Activated CD8-positive, alpha-beta memory T cell treated with anti-CD3 and anti-CD28 coated beads for 1 hour (primary cell): ENCODE measurements around the gene CABP2.
"Not testable (repeated sequence)": the region's sequence is repeated elsewhere in the genome, so short reads cannot be mapped to it uniquely, and the experiment has no call there.

Experiments used
- DNase-seq, 2 donors: peaks; one replicate each; pipeline ENCODE4 v3.0.0-alpha.2; 2020; ENCODE audit warnings: low read depth in 1 of 2; ENCODE audit errors: extremely low read depth in 1 of 2

CABP2 gene

DNA sequence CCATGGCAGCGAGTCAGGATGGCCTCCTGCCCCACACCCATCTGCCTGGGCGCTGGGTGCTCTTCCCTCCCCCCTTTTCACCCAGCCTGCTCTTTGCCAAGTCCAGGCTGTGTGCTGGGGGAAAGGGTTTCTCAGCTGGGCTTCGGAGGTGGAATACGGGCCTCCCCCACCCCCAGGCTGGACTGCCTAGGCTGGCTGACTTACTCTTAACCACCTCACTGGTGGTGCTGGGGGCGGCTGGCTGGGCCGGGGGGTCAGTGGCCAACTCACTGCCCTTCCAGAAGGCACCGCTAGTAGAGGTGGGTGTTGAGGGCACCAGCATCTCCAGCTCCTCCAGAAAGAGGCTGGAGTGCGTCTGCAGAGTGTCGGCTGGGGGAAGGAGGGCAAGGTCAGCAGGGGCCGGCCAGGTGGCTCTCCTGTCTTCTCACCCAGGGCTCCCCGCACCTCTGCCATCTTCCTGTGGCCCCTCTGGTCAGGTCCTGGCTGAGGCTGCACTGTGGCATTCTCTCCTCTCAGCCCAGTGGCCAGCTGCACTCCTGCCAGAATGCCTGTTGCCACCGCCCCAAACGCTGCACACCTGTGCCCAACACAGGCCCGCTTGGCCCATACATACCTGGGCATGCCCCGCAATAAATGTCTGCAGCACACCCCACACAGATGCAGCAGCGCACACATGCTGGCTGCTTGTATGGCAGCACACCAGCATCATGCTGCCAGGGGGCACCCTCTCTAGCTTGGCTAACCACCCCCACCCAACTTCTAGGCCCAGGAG lies 27.8 kb downstream of the CABP2 start:
- no peak for DNase-seq

DNA sequence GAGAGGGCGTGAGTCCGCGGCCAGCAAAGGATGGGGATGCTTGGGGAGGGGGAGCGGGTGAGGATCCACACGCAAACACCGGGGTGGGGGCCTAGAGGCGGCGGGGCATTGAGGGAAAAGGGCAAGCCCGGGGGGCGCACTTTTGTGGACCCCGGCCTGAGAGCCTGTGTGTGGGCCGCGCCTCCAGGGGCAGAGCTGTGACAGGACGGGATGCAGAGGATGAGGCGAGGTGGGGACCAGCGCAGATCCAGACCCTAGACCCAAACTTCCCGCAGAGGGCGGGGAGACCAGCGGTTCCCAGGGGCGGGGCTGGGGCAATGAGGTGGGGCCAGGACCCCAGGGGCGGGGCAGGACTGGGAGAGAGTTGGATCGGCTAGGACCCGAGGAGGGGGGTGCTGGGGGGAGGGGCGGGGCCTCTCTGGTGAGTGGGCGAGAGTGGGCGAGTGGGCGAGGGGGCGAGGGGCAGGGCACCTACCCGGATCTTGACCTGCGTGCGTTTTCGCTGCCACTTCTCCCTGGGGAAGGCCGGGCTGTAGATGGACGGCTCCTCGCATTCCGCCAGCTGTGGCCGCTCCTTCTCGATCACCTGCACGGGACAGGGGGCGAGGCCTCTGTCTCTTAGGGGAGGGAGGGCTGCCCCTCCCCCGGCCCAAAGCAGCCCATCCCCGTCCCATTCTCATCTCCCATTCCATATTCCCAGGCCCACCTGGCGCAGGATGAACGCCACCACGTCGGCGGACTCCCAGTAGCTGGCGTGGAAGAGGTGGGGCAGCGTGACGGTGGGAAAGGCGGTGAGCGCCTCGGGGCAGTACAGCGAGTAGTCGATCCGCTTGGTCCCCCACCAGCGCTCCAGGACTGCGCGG lies 28.6 kb downstream of the CABP2 start:
- DNase-seq = no peak

DNA sequence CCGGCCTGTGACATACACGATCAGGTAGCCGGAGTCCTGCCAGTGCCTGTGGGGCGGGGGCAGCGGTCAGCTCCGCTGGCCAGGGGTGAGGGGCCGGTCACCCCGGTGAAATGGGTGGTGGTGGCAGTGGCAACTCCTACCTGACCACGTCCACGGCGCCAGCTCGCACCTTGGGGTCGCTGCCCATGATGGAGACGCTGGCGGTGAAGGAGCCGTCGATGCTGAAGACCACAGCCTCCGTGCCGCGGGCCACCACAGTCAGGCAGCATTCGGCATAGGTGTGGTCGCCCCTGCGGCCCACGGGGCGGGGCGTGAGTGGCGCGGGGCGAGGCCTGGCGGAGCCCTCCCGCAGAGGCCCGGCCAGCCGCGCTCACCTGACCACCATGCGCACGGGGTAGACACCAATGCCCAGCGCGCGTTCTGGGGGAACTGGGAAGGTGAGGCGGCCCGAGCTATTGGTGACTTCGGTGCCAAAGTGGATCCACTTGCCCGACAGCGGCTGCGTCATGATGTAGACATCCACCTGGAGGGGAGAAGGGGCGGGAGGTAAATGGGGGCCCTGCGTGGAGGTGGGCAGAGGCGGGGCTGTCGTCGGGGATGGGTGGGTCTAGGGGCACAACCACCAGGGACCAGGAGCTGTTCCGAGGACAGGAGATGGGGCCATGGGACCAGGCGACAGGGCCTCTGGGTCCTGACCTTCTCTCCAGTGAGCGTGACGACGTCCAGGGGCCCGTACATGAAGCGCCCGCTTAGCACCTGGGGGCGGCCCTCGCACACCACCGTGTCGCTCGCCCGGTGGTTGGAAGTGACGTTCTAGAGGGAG lies 29.5 kb downstream of the CABP2 start:
- no peak for DNase-seq

DNA sequence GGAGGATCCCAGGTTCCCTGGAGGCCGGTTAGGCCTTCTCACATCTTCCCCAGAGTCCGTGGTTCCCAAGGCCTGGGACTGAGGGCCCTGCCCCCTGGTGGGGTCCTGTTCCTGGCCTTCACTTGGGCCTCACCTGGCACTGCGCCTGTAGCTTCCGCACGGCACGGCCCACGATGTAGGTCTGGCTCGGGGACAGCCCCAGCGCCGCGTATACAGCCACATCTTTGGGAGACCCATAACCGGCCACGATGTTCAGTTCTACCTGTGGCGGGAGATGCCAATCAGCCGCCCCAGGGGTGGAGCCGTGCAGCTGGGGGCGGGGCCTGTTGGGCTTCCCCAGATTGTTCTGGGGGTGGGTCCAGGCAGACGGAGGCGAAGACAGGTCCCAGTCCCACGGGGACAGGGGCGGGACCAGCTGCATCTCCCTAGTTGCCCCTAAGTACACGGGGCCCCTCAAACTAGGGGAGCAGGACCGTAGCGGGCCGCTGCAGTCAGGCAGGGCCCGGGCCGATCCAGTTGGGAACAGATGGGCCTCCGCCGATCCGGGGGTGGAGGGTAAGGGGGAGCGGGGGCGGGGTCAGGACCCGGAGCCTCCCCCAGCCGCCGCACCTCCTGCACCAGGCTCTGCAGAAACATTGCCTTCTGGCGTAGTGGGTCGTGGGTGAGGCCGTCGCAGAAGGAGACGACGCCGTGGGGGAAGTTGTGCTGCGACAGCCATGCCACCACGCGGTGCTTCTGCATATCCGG lies 30.3 kb downstream of the CABP2 start:
- no peak for DNase-seq

DNA sequence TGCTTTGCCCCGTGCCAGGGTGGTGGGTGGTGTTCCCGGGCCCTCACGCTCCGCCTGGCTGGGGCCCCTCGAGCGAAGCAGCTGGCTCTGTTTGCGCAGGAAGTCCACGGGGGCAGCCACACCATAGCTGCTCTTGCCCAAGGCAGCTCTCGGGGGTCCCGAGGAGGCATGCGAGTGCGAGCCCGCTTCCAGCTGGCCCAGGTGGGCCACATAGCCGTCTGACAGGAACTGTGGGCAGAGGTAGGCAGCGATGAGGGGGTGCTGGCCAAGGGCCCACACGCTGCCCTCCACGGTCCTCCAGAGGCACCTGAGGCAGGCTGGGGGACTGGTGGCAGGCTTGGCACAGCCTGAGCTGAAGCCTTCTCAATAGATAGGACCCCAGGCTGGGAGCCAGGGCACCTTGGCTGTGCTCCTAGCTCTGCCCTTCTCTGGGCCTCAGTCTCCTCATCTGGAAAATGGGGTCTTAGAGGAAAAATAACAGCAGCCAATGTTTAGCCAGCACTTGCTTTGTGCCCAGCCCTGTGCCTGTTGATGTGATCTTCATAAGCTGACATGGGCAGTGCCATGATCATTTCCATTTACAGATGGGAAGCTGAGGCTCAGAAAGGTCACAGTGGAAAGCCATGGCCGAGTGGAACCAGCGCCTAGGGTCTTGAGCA lies 31.0 kb downstream of the CABP2 start:
- DNase-seq = no peak

DNA sequence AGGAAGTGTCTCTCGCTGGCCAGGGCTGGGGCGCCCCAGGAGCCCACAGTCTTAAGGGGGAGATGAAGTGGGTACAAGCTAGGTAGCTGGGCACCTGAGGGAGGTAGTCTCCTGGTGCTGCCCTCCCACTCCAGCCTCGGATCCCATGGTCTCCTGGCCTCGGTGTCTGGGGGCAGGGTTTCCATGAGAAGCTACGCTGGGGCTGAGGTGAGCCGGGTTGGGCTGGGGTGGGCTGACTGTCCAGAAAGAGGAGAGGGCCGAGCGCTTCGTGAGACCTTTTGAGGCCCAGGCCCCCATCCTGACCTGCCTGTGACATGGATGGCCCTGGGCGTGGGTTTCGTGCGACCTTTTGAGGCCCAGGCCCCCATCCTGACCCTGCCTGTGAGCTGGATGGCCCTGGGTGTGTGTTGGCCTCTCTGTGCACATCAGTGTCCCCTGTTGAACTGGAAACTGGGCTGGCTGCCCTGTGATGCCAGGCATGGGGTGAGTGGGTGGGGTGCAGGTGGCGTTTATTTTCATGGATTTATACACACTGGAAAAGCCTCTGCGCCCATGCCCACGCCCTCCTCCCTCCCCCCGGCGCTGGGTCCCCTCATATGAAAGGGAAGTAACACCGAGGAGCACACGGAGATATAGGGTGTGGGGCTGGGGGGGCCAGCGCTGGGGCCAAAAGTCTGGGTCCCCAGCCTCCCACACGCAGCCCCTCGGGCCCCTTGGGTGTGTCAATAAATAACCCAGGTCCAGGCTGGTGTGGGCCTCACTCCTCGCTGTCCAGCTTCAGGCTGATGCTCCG lies 31.8 kb downstream of the CABP2 start:
- no peak for DNase-seq

DNA sequence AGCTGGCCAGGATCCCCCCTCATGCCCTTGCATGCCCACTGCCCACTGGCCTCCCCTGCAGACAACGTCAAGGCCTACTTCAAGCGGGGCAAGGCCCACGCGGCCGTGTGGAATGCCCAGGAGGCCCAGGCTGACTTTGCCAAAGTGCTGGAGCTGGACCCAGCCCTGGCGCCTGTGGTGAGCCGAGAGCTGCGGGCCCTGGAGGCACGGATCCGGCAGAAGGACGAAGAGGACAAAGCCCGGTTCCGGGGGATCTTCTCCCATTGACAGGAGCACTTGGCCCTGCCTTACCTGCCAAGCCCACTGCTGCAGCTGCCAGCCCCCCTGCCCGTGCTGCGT lies 32.5 kb downstream of the CABP2 start:
- no peak for DNase-seq

DNA sequence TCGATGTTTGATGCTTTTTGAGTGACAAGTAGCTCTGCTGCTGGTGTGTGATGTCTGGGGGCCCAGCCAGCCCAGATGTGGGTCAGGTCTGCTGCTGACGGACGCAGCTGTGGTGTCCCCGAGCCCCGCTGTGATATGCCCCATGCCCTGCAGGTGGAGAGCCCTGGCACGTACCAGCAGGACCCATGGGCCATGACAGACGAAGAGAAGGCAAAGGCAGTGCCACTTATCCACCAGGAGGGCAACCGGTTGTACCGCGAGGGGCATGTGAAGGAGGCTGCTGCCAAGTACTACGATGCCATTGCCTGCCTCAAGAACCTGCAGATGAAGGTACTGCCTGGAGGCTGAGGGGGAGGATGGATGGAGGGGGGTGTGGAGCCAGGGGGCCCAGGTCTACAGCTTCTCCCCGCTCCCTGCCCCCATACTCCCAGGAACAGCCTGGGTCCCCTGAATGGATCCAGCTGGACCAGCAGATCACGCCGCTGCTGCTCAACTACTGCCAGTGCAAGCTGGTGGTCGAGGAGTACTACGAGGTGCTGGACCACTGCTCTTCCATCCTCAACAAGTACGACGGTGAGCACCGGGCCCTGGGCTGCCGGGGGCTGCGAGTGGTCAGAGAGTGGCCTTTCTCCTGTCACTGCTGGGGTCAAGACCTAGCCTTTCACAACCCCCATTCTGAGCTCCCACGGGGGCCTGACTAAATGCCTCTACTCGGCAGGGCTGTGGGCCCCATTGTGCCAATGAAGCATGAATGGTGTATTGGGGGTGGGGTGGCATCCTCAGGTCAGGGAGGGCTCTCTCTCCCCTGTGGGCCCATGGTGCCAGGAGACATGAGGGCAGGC lies 33.1 kb downstream of the CABP2 start:
- no peak for DNase-seq

DNA sequence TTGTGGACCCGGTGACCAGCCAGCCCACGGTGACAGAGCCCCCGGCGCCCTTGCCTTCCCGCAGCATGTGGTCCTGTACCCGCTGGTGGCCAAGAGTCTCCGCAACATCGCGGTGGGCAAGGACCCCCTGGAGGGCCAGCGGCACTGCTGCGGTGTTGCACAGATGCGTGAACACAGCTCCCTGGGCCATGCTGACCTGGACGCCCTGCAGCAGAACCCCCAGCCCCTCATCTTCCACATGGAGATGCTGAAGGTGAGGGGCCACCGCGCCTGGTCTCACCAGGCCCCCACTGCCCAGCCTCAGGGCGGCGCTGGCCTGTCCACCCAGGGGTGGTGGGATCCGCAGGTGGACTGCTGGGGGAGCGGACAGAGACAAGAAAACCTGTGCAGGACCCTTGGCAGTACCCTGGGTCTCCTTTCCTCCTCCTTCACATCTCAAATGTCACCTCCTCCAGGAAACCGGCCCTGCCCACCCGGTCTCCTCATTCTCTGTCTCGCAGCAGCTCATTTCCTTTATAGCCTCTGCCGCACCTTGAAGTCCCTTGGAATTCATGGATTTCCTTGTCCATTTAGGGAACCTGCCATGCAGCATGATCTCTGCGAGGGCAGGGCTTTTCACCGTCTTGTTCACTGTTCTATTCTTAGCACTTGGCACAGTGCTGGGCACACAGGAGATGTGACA lies 33.9 kb downstream of the CABP2 start:
- DNase-seq = no peak

DNA sequence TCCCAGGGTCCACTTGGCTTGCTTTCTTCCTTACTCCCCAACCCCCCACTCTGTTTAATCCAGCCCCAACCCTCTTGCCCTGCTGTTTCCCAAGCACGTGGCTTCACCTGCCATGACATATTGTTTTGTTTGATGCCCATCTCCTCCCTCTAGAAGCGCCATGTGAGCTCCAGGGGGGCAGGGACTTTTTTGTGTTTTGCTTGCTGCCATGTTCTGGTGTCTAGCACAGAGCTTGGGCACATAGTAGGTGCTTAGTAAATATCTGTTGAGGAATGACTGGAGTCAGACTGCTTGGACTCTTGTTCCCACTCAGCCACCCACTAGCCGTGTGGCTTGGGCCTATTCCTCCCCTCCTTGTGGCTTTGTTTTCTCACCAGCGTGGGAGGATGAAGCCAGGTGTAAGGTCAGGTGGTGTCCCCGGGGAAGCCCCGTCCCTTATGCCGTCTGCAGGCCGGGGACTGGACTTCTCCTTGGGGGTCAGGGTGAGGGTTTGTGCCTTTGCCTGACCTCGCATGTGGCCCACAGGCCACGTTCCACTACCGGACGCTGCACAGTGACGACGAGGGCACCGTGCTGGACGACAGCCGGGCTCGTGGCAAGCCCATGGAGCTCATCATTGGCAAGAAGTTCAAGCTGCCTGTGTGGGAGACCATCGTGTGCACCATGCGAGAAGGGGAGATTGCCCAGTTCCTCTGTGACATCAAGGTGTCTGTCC lies 36.6 kb downstream of the CABP2 start:
- DNase-seq = no peak

DNA sequence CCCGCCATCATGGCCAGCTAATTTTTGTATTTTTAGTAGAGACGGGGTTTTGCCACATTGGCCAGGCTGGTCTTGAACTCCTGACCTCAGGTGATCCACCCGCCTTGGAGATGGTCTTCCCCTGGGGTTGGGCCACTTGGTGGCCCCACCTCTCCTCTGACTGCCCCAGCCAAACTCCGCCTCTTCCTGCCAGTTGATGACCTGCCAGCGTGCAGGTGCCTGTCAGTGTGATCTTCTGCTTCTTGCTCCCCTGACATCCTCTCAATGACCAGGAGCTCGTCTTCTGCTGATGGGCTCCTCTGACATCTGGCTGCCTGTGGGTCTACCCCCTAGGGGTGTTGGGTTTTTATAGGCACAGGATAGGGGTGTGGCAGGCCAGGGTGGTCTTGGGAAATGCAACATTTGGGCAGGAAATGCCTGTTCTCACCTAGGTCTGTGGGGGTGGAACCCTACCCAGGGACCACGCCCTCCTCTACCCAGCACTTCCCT lies 37.3 kb downstream of the CABP2 start:
- not testable (repeated sequence) for DNase-seq

DNA sequence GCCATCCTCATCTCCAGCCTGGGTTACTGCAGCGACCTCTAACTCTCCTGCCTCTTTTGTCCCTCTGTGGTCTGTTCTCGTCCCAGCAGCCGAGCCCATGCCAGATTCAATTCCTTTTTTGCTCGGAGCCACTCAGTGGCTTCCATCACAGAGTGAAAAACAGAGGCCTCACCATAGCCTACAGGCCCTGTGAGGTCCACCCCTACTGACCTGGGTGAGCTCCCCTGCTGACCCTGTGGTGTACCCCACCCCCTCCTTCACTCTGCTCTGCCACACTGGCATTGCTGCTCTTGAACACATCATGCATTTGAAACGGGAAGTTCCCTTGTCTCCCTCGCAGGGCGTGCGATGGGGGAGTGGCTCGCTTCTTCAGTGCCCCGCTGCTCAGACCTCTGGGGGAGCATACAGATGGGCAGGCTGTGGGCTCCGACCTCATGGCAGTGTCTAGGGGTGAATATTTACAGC lies 38.4 kb downstream of the CABP2 start:
- DNase-seq = no peak

DNA sequence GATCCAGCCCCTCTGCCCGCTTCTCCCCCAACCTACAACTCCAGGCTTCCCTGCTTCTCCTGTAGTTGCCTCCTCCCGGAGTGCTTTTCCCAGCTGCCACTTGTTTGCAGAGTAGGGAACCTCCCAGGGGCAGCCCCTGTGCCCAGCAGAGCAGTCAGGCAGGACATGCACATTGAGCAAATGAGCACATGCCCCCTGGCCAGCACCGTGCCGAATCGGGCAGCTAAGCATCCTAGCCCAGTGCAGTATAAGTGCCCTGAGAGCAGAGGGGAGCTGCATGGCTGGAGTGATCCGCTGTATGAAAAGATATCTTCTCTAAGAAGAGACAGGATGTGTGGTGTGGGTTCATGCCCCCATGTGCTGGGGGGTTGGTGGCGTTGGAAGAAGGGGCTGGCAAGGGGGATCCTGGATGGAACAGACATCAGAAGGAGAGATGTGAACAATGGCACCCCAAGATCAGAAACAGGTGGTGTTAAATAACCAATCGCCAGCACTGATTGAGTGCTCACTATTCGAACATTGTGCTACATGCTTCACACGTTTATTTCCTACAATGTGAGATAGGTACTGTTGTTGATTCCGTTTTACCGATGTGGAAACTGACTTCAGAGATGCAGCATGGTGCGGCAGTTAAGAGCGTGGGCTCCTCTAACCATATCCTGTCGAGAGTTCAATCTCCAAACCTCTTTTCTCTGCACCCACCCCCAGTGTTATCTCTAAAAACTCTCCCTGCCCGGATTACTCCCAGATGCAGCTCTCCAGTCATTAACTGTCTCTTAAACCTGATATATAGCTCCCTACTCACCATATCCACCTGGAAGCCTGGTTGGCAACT lies 39.2 kb downstream of the CABP2 start:
- DNase-seq = no peak

DNA sequence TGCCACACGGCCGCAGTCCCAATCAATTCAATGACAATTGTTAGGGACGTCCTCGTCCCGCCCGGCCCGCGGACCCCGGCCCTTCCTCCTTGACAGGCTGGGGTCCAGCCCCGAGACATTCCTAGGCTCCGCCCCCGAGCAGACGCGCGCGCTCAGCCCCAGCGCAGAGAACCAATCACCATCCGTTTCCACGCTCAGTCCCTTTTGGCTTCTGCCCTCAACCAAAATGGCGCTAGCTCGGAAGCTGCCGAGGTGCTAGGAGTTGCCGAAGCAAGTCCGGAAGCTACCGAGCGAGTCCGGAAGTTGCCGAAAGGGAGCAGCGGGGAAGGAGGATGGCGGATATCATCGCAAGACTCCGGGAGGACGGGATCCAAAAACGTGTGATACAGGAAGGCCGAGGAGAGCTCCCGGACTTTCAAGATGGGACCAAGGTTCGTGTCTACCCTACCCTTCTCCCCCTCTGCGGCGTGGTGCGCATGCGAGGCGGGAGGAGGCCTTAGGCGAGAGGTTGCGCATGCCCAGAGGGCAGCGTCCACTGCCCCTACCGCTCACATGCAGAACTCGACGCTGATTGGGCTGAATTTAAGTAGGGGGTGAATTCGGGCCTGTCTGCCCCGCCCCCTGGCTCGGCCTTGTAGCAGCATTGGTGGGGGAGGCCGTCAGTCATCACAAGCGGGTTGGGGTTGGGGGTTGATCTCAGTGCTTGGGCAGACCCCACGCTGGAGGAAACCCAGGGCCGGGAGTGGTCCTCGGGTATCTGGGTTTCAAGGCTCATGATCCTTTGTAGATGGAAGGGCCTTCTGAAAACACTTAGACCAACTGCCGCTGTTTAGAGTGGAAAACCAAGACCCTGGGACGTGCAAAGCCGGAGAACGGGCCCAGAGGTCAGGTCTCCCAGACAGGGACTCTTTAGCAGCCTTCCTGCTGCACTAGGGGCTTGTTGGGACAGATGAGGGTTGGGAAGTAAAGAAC lies 40.1 kb downstream of the CABP2 start, which contains the start of gene AIP:
Gene AIP (plus strand): TSS at position 200 of the 972 bp plus-strand sequence. CDS start 133 bp downstream, at position 333.
- DNase-seq = peak; percentile 93 to 95

DNA sequence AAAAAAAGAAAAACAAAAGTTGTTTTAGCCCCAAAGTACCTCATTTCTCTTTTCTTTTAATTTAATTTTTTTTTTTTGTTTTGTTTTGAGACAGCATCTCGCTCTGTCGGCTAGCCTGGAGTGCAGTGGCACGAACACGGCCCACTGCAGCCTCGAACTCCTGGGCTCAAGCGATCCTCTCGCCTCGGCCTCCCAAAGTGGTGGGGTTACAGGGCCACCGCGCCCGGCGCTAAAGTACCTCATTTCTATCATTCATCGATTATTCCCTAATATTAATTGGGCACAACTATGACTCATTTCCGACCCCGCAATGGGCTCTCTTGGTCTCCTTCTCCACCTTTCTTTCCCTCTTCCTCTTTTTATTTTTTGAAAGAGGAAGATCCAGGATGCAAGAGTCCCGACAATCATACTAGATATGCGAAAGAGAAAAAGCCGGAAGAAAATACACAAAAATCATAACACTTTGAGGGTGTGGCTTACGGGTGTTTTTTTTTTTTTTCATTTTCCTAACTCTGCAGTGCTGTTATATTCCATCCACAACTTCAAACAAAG lies 40.9 kb downstream of the CABP2 start:
- no peak for DNase-seq
